Measurements from ENCODE around the gene CLIP2.
"Not testable (repeated sequence)": the region's sequence is repeated elsewhere in the genome, so short reads cannot be mapped to it uniquely, and the experiment has no call there.

Gene CLIP2

DNA sequence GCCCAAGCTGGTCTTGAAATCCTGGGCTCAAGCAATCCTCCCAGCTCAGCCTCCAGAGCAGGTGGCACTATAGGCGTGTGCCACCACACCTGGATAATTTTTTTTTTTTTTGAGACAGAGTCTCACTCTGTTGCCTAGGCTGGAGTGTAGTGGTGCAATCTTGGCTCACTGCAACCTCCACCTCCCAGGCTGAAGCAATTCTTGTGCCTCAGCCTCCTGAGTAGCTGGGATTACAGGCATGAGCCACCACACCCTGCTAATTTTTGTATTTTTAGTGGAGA lies 148.0 kb downstream of the CLIP2 start:
- not testable (repeated sequence) for H3K4me1 Mint-ChIP-seq; H3K36me3 Mint-ChIP-seq; H3K9me3 Mint-ChIP-seq; ATAC-seq (ENCODE audit: low read depth); H3K4me3 Mint-ChIP-seq; H3K27me3 Mint-ChIP-seq; H3K27ac Mint-ChIP-seq; DNase-seq (ENCODE audit: low spot score in 2 of 2)

DNA sequence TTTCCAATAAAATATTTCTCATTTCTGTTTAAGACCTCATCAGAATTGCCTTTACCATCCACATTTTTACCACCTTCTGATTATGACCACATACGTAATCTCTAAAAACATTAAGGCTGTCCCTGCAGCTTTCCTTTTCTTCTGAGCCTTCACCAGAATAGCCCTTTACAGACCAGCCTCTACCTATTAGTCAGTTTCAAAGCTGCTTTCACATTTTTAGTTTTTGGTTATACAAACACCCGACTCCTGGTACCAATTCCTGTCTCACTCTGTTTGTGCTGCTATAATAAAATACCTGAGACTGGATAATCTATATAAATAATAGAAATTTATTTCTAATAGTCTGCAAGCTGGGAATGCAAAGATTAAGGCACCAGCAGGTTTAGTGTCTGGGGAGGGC lies 149.1 kb downstream of the CLIP2 start:
- Mint-ChIP-seq H3K4me1 (no peaks in the 10 kb centered on the region), H3K4me3 (no peak overlapping the region), H3K9me3 (no peaks in the 10 kb centered on the region), H3K27ac (no peak overlapping the region), H3K36me3 (no peaks in the 10 kb centered on the region), H3K27me3 (peaks cover 7% of the 10 kb centered on the region)
- DNase-seq (ENCODE audit: low spot score in 2 of 2) (no peak), ATAC-seq (ENCODE audit: low read depth) (no peak)

DNA sequence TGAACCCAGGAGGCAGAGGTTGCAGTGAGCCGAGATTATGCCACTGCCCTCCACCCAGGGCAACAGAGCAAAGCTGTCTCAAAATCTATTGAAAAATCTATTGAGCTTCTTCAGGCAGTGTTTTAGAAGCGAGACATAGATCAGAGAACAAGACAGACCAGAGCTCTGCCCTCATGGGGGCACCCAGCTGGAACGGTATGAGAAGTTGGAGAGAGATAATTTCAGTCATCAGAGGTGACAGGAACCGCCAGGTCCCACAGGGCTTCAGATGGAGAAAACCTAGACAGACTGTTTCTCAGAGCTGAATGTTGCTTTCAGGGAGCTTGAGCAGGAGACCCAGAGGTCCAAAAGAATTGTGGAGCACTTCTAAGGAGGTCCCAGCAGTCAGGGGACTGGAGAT lies 150.3 kb downstream of the CLIP2 start:
- Mint-ChIP-seq H3K4me3 (no peak overlapping the region), H3K27ac (no peak overlapping the region), H3K27me3 (peaks cover 8% of the 10 kb centered on the region), H3K9me3 (no peaks in the 10 kb centered on the region), H3K4me1 (no peaks in the 10 kb centered on the region), H3K36me3 (no peaks in the 10 kb centered on the region)
- no peak for ATAC-seq (ENCODE audit: low read depth)
- DNase-seq (ENCODE audit: low spot score in 2 of 2): no peak

DNA sequence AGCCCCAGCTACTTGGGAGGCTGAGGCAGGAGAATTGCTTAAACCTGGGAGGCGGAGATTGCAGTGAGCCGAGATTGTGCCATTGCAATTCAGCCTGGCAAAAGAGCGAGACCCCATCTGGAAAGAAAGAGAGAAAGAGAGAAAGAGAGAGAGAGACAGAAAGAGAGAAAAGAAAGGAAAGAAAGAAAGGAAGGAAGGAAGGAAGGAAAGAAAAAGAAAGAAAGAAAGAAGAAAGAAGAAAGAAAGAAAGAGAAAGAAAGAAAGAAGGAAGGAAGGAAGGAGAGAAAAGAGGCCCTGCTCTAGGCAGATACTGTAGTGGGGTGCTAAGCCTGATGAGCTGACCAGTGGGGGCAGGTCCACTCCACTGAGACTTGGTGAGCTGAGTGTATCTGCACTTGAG lies 150.9 kb downstream of the CLIP2 start:
- not testable (repeated sequence) for DNase-seq (ENCODE audit: low spot score in 2 of 2); H3K9me3 Mint-ChIP-seq; H3K27ac Mint-ChIP-seq; H3K4me3 Mint-ChIP-seq; ATAC-seq (ENCODE audit: low read depth); H3K27me3 Mint-ChIP-seq; H3K4me1 Mint-ChIP-seq; H3K36me3 Mint-ChIP-seq

- peaks cover 6% of the 10 kb centered on the region for H3K27me3 Mint-ChIP-seq
- ATAC-seq (ENCODE audit: low read depth) (no peak), DNase-seq (ENCODE audit: low spot score in 2 of 2) (no peak)
- no peaks in the 10 kb centered on the region for H3K4me1 Mint-ChIP-seq
- no peaks in the 10 kb centered on the region for H3K9me3 Mint-ChIP-seq
- no peaks in the 10 kb centered on the region for H3K36me3 Mint-ChIP-seq
- H3K4me3 Mint-ChIP-seq: no peak overlapping the region
- H3K27ac Mint-ChIP-seq: no peak overlapping the region
Observed at GRCh38 chr7:74441801-74442200, 152.6 kb downstream of the CLIP2 start.

DNA sequence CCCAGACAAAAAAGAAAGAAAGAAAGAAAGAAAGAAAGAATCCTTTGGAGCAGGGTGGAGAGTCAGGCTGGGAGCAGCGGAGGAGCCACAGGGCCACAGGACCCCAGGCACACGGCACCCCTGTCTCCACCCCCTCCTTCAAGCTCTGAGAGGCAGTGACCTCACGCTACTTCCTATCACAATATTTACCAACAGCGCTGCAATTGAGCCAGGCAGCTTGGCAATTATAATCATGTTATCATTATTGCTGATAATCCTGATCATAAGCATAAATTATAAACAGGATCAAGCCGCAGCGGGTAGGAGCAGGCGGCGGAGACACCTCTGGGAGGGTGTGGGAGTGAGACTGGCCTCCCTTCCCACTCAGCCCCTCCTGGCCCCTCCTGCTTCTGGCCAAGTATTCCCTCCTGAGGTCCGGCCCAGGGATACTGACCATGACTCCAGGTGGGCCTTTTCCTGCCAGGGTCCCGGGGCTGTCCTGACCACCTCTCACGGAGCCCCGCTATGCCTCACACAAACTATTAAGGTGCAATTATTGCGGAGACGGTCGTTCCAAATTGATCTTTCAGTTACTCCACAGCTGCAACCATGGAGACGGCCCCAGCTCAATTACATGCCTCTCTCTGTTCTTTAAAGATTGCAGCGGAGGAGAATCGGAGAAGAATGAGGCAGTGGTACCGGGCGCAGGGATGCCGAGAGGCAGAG lies 154.5 kb downstream of the CLIP2 start:
- Mint-ChIP-seq H3K27me3 (peaks cover 4% of the 10 kb centered on the region), H3K9me3 (no peaks in the 10 kb centered on the region), H3K4me1 (no peaks in the 10 kb centered on the region), H3K36me3 (no peaks in the 10 kb centered on the region), H3K27ac (no peak overlapping the region), H3K4me3 (no peak overlapping the region)
- no peak for DNase-seq (ENCODE audit: low spot score in 2 of 2)
- no peak for ATAC-seq (ENCODE audit: low read depth)

GRCh38 chr7:74449144-74449543 lies 159.9 kb downstream of the CLIP2 start:
- Mint-ChIP-seq H3K9me3 (no peaks in the 10 kb centered on the region), H3K4me3 (no peak overlapping the region), H3K4me1 (peaks cover 9% of the 10 kb centered on the region), H3K36me3 (no peaks in the 10 kb centered on the region), H3K27ac (no peak overlapping the region), H3K27me3 (peaks cover 11% of the 10 kb centered on the region)
- no peak for DNase-seq (ENCODE audit: low spot score in 2 of 2)
- ATAC-seq (ENCODE audit: low read depth): no peak

DNA sequence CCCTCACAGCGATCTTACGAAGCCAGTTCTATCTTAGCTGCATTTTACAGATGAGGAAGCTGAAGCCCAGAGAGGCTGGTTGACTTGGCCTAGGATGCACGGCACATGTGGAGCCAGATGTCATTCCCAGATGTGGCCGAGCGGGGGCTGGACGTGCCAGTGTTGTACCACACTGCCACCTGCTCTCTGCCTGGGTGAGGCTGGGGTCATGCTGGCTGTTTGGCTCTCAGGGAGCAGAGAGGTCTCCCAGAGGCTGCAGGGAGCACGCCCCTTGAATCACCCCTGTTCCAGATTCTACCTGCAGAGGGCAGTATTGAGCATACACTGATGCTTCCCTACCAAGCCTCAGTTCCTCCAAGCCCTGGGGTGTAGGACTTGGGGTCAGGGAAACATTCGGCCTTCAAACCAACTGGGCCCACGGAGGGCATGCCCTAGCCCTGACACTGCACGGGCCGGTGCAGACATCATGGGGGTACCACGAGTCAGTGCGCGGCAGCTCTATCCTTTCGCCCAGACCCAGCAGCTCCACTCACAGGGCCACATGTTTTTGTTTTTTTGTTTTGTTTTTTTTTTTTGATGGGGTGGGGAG lies 160.7 kb downstream of the CLIP2 start:
- Mint-ChIP-seq H3K27me3 (peaks cover 11% of the 10 kb centered on the region), H3K9me3 (no peaks in the 10 kb centered on the region), H3K27ac (no peak overlapping the region), H3K4me1 (peaks cover 9% of the 10 kb centered on the region), H3K4me3 (no peak overlapping the region), H3K36me3 (no peaks in the 10 kb centered on the region)
- peak; percentile 72 to 79 for DNase-seq (ENCODE audit: low spot score in 2 of 2)
- peak; percentile 40 for ATAC-seq (ENCODE audit: low read depth)

GRCh38 chr7:74452748-74453321 lies 163.6 kb downstream of the CLIP2 start:
- no peaks in the 10 kb centered on the region for H3K36me3 Mint-ChIP-seq
- H3K27me3 Mint-ChIP-seq: peaks cover 16% of the 10 kb centered on the region
- DNase-seq (ENCODE audit: low spot score in 2 of 2): no peak
- H3K4me1 Mint-ChIP-seq: peaks cover 9% of the 10 kb centered on the region
- H3K4me3 Mint-ChIP-seq: peak overlapping the region; percentile 82
- no peak for ATAC-seq (ENCODE audit: low read depth)
- no peaks in the 10 kb centered on the region for H3K9me3 Mint-ChIP-seq
- H3K27ac Mint-ChIP-seq: peak overlapping the region; percentile 75

DNA sequence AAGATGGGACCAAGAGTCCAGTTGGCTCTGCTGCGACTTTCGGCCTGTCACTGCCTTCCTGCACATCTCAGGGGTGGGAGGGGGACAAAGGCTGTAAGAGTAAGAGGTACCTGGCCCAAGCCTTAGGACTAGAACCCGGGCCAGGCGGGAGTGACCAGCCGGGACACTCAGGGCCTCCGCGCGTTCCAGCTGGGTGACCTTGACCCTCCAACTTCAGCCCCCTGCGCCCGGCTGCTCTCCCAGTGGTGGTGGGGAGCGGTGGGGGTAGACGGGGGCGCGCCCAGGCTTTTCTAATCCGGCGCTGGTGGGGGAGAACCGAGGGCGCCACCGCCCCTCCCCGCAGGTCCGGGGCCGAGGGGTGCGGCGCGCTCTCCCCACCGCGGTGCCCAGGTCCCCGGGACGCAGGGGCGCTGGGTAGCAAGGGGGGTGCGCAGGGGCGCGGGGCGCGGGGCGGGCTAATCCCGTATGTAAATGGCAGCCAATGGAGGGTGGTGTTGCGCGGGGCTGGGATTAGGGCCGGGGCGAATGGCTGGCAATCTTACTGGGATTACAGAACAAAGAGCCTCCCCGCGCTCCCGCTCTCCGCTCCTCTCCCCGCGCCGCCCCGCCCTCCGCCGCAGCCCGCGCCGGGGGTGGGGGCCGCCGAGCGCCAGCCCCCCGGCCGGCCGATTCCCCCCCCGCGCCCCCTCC lies 164.3 kb downstream of the CLIP2 start, which contains the start of gene GTF2IRD1:
Gene GTF2IRD1 (plus strand): TSS at position 585 of the 690 bp plus-strand sequence. CDS start 54,175 bp downstream, outside the sequence.
- H3K4me1 Mint-ChIP-seq: peaks cover 9% of the 10 kb centered on the region
- peaks cover 16% of the 10 kb centered on the region for H3K27me3 Mint-ChIP-seq
- peak within 1 kb of the TSS; percentile 75 for H3K27ac Mint-ChIP-seq

GRCh38 chr7:74454021-74454924 lies 165.1 kb downstream of the CLIP2 start:
- Mint-ChIP-seq H3K9me3 (no peaks in the 10 kb centered on the region), H3K4me1 (peaks cover 9% of the 10 kb centered on the region), H3K27me3 (peaks cover 18% of the 10 kb centered on the region), H3K36me3 (no peaks in the 10 kb centered on the region), H3K4me3 (peak overlapping the region; percentile 75), H3K27ac (no peak overlapping the region)
- no peak for DNase-seq (ENCODE audit: low spot score in 2 of 2)
- ATAC-seq (ENCODE audit: low read depth): no peak

More for the DNA sequence above, 164.3 kb downstream of the CLIP2 start, which contains the start of gene GTF2IRD1:
- ATAC-seq (ENCODE audit: low read depth): peak; percentile 31
- Mint-ChIP-seq H3K9me3 (no peaks in the 10 kb centered on the region), H3K4me3 (peak within 1 kb of the TSS; percentile 82), H3K36me3 (no peaks in the 10 kb centered on the region)
- peak in 1 of 2 donors; percentile 30 for DNase-seq (ENCODE audit: low spot score in 2 of 2)

GRCh38 chr7:74454925-74455288 lies 165.7 kb downstream of the CLIP2 start:
- no peaks in the 10 kb centered on the region for H3K36me3 Mint-ChIP-seq
- H3K27me3 Mint-ChIP-seq: peaks cover 18% of the 10 kb centered on the region
- ATAC-seq (ENCODE audit: low read depth) (no peak), DNase-seq (ENCODE audit: low spot score in 2 of 2) (no peak)
- H3K9me3 Mint-ChIP-seq: no peaks in the 10 kb centered on the region
- no peak overlapping the region for H3K27ac Mint-ChIP-seq
- peaks cover 9% of the 10 kb centered on the region for H3K4me1 Mint-ChIP-seq
- peak overlapping the region; percentile 21 for H3K4me3 Mint-ChIP-seq

GRCh38 chr7:74455291-74455804 lies 166.1 kb downstream of the CLIP2 start:
- H3K9me3 Mint-ChIP-seq: no peaks in the 10 kb centered on the region
- DNase-seq (ENCODE audit: low spot score in 2 of 2): no peak
- no peaks in the 10 kb centered on the region for H3K36me3 Mint-ChIP-seq
- no peak for ATAC-seq (ENCODE audit: low read depth)
- peak overlapping the region; percentile 24 for H3K4me3 Mint-ChIP-seq
- peaks cover 16% of the 10 kb centered on the region for H3K27me3 Mint-ChIP-seq
- peaks cover 9% of the 10 kb centered on the region for H3K4me1 Mint-ChIP-seq
- H3K27ac Mint-ChIP-seq: no peak overlapping the region
